GM10847 (cell line): ENCODE results near the gene GSPT1.

Experiments used
- POLR2A ChIP-seq: IDR thresholded peaks from 2 replicates; pipeline ENCODE4 v1.6.1; 2011; ENCODE audit not compliant: insufficient read length; ENCODE audit errors: extremely low read depth

The GSPT1 gene

GRCh38 chr16:11914210-11915113 is 1.3 kb downstream of the GSPT1 start:
- no peak for TF ChIP-seq POLR2A

GRCh38 chr16:11913425-11914079 is 2.2 kb downstream of the GSPT1 start:
- TF ChIP-seq POLR2A, result no peak

DNA sequence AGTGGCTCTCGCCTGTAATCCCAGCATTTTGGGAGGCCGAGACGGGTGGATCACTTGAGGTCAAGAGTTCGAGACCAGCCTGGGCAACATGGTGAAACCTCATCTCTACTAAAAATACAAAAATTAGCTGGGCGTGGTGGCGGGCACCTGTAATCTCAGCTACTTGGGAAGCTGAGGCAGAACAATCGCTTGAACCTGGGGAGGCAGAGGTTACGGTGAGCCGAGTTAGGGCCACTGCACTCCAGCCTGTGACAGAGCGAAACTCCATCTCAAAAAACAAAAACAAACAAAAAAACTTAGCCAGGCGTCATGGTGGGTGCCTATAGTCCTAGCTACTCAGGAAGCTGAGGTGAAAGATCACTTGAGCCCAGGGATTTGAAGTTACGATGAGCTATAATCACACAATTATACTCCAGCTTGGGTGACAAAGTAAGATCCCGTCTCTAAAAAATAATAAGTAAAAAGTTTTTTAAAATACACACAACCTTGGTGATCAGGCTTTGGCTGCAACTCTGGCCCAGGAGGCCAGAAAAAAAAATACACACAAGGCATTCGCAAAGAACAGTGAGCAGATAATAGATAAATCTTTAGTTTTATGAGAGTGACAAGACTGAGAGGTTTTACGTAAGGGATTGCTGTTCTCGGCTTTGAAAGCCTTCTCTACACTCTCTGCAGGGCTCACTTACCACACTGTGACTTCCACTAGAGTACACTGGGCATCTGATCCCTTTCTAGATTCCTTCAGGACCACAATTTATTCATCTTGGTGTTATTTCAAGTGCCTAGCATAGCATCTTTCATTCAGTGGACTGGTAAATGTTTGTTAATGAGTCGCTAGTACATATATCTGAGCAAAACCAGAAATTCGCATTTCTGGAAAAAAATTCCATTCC is 5.9 kb downstream of the GSPT1 start:
- TF ChIP-seq POLR2A, result no peak

GRCh38 chr16:11907160-11907970 is 8.4 kb downstream of the GSPT1 start:
- TF ChIP-seq POLR2A, result no peak

GRCh38 chr16:11903906-11904305 is 11.8 kb downstream of the GSPT1 start:
- TF ChIP-seq POLR2A, result no peak

GRCh38 chr16:11901091-11901490 is 14.7 kb downstream of the GSPT1 start:
- TF ChIP-seq POLR2A, result no peak

GRCh38 chr16:11896486-11897176 is 19.1 kb downstream of the GSPT1 start:
- TF ChIP-seq POLR2A, result no peak

GRCh38 chr16:11893571-11893970 is 22.2 kb downstream of the GSPT1 start:
- TF ChIP-seq POLR2A, result no peak

DNA sequence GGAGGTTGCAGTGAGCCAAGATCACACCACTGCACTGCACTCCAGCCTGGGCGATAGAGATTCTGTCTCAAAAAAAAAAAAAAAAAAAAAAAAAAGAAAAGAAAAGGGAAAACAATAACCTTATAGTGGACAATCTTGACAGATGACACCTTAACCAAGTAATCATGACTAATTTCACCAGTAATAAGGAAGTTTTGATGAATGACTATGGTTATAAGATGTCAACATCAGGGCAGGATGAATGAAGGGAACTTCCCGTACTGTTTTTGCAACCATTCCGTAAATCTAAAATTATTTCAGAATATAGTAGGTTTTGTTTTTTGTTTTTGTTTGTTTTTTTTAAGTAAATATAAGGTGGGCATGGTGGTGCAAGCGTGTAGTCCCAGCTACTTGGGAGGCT is 23.0 kb downstream of the GSPT1 start:
- TF ChIP-seq POLR2A, result no peak

DNA sequence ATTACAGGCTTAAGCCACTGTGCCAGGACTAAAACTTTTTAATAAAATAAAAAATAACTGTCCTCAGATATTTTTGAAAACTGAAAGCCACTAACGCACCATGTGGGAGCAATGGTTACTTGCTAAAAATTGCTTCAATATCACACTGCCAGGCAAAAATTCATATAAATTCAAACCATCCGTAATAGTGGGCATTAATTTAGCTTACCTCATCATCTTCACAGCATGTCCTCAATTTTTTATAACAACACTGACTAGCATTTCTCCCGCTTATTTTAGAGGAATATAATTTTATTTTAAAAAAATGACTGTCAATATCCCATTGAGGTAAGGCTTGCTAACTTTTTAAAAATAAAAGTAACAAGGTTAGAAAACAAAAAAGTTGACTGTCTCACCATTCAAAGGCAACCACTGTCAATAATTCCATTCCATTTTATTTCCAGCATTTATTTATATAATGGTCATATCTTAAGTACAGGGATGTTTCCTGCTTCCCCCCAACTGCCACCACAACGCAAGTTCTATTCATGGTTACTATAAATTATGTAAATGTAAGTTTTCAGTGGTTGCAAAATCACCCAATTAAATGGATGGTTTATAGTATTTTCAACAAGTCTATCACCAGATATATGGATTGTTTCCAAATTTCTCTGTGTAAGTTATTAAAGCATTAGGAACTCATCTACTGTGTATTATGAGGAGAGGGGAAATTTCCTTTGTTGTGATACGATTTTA is 25.4 kb downstream of the GSPT1 start:
- TF ChIP-seq POLR2A, result no peak

DNA sequence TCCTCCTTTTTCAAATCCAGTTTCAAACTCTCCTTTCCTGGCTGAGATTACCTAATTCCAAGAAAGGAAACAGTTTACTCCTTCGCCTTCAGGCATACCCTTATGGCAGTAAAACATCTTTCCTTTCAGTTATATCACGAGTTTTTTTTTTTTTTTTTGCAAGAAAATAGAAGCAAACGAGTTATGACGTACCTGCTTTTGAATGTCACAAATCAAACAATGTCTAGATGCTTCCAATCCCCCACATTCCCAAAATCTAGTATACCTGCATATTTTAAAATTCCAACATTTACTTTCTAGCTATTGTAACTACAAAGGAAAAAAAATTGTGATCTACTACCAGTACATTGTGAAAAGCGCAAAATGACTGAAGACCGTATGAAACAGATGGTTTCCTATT is 28.9 kb downstream of the GSPT1 start:
- TF ChIP-seq POLR2A, result no peak

- no peak for TF ChIP-seq POLR2A
These were observed 31.7 kb downstream of the GSPT1 start for GRCh38 chr16:11884035-11884434.

DNA sequence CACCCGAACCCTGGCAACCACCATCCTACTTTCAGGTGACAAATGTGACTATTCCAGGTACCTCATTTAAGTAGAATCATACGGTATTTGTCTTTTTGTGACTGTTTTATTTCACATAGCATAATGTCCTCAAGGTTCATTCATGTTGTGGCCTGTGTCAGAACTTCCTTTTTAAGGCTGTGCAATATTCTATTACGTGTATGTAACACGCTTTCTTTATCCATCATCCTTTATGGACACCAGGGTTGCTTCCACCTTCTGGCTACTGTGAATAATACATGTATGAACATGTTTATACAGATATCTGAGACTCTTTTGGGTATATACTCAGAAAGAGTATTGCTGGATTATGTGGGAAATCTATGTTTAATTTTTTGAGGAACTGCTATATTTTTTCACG is 35.7 kb downstream of the GSPT1 start:
- TF ChIP-seq POLR2A, result no peak
